Islet of Langerhans (tissue), 1 donor: ENCODE results near the gene LCN1.

Experiments
- FAIRE-seq: peaks from one replicate; lab custom pipeline; 2011; peaks lifted over from hg19 to GRCh38; lab: Jason Lieb, UNC

Gene LCN1

DNA sequence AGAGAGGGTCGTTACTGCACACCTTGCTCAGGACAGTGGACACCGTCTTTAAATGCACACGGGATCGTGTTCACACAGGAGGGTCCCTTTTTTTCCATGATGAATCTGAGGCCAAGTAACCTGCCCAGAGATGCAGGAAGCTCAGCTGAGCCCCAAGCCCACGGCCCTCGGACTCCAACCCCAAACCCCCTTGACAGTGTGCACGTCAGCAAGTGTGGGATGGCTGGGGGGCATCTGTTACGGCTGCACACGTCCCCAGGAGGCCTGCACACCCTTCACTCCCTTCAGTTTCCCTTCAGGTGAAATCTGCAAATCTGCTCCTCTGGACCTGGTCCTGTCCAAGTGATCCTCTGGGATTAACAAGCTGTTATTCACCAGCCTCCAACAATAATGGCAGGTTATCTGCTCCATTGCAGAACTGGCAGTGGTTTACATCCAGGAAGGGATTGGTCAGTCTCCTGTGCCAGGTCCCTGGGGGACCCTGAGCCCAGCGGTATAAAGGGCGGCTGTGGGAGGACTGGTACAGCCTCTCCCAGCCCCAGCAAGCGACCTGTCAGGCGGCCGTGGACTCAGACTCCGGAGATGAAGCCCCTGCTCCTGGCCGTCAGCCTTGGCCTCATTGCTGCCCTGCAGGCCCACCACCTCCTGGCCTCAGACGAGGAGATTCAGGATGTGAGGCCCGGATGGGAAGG lies at the start of gene LCN1:
Gene LCN1, plus strand, starts transcription at position 525 of the 692 bp plus-strand sequence. Its CDS starts 58 bp downstream, at position 583.
- FAIRE-seq: no peak

DNA sequence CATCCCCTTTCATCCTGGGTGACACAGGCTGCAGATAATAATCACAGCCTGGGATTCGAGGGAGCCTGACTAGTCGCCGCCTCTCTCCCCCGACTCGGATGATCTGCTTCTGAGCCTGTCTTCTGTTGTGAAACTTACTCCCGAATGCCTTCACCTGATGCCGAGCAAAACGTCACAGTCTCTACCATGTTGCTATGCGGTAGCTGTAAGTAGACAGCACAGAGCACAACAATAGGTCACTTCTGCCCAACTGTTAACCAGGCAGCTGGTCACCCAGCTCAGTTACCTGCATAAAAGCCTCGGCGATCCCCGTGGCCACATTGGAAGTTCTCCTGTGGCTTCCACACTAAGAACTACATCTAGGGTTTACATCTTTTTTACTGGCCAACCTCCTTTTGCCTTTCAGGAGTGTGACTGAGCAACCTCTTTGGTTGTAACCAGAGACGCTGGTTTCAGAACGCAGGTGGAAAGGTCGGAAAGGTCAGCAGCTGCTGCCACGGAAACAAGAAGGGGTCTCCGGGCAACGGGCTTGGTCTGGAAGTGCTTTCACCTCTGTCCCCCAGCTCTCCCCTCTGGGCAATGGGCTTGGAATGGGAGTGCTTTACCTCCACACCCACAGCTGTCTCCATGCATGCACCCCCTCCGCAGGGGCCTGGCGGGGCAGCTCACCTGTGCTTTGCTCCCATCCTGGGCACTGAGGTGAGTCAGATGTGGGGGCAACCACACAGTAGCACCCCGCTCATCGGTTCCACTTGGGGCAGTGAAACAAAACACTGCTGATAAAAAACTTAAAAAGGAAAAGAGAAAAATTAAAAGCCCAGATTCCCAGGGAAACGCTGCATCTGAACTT lies 49.2 kb upstream of the LCN1 start:
- no peak for FAIRE-seq

DNA sequence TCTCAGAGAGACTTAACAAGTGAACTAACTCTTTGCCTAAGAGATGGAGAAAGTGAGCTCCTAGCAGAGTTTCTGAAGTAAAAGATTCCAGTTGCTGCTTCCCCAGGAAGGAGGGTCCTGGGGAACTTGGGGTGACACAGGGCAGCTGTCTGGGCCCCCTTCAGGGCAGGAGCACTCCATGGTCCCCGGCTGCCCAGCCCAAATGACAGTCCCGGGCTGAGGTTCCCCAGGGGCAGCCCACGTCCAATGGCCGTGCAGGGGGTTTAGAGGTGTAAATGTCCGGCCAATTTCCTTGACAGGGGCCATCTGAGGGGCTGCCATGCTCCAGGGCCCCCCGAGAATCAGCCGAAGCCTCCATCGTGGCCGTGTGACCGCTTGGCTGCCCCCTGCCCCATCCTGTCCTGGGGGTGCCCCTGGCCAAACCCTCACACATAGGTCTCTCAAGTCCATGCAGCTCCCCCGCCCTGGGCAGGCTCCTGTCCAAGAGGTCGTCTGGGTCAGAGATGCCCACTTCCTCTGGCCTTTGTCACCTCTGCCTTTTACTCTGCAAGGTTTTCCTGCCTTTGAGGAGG lies 47.2 kb upstream of the LCN1 start:
- no peak for FAIRE-seq

DNA sequence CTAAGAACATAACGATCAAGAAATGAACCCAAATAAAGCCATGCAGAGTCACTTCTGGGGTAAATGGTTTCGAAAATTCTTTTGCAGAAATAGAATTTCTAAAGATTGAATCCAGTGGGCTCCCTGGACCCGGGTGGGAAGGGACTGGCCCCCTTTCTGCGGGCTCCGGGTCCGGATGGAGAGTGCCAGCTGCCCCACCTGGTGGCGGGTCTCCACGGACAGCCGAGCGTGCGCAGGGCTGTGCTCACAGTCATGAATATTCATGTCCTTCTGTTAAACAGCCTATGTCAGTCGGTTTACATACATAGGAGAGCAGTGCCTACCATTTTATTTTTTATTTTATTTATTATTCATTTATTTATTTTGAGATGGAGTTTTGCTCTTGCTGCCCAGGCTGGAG lies 46.3 kb upstream of the LCN1 start:
- no peak for FAIRE-seq

DNA sequence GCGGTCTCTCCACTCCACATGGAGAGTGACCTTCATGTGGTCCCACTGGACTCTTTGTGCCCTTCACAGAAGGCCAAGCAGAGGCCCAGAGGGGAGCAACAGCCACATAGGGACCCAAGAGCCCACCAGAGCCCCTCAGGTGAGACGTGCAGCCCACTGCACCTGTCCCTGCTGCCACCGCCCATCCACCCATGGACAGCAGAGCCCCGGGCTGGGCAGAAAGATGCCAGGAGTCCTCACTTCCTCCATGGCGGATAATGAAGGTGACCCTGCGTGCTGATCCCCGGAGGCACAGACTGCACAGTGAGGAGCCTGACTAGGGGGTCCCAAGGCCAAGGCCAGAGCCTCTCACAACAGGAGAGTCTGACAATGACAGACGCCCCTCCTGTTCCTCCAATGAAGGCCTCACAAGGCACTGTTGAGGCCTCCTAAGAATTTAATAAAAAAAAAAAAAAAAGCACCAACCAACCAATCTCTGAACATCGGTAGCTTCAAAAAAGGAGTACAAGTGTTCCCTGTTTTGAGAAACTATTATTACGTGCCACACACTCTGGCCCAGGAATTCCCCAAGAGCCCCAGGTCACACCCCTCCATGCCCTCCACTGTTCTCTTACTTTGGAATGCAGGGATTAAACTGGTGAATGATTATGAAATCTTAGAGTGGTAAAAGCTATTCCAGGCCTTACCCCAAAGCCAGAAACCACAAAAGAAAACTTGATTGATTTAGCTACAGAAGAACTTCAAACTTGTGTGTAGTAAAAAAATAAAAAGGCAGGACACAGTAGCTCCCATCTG lies 44.5 kb upstream of the LCN1 start:
- no peak for FAIRE-seq

DNA sequence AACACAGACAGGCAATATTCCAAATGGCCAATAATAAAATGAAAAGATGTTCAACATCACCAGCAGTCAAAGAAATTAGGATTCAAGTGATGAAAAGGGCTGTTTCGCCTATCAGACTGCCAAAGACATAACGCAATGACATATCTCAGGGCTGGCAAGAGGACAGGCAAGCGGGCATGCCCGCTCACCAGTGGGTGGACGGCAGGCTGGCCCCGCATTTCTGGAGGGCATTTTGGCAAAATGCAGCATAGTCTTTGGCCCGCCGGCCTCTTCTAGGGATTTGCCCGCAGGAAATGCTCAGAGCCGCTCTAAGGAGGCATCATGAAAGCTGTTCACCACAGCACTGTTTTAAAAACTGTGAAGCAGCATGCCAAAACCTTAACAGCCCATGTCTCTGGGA lies 43.0 kb upstream of the LCN1 start:
- FAIRE-seq: no peak

DNA sequence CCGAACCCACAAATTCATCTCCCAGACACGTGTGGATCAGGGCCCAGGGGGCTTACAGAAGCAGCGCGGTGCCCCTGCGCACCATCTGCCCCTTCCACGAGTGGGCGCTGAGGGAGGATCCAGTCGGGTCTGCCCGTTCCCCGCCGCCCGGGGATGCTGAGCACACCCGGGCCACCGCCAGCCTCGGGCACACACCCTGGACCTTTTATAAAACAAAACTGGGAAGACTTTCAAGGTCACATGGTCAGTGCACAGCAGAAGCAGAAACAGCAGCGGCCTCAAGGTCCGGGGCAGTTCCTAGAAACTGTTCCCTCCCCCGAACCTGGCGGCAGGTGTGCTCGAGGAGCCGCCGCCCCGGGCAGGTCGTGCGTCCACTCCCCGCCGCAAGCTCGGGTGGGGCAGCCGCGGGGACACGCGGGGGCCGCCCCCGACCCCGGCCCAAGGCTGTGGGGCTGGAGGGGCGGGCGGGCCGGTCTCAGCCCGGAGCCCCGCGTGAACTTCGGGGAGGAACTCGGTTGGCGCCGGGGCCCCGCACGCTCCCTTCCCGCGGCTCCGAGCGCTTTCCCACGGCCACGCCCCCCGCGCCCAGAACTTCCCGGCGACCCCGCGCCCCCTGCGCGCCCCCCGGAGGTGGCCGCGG lies 42.3 kb upstream of the LCN1 start:
- no peak for FAIRE-seq

DNA sequence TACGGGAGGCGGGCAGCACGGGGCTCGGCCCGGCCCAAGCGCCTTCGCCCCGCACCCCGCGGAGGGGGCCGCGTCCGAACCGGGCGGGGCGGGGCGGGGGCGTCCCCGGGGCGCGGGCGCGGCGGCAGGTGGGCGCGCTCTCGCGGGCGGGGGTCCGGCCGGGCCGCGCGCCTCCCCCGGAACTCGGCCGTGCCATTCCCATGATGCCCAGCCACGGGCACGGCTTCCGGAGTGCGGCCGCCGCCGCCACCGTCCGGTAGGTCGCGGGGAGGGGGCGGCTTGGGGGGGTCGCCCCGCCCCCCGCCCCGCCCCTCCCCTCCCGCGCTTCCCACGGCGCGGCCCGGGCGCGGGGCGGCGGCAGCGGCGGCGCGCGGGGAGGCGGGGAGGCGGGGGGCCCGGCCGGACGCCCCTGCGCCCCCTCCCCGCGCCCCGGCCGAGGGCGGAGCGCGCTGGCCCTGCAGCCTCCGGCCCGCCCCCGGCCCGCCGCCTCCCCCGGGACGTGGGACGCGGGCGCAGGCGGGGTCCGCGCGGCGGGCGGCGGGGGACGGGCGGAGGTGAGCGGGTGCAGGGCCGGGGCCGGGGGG lies 41.7 kb upstream of the LCN1 start, which contains the start of gene PPP1R26:
Gene PPP1R26, plus strand, starts transcription at position 314 of the 584 bp plus-strand sequence. CDS start 4,729 bp downstream, outside the sequence.
- FAIRE-seq: no peak

DNA sequence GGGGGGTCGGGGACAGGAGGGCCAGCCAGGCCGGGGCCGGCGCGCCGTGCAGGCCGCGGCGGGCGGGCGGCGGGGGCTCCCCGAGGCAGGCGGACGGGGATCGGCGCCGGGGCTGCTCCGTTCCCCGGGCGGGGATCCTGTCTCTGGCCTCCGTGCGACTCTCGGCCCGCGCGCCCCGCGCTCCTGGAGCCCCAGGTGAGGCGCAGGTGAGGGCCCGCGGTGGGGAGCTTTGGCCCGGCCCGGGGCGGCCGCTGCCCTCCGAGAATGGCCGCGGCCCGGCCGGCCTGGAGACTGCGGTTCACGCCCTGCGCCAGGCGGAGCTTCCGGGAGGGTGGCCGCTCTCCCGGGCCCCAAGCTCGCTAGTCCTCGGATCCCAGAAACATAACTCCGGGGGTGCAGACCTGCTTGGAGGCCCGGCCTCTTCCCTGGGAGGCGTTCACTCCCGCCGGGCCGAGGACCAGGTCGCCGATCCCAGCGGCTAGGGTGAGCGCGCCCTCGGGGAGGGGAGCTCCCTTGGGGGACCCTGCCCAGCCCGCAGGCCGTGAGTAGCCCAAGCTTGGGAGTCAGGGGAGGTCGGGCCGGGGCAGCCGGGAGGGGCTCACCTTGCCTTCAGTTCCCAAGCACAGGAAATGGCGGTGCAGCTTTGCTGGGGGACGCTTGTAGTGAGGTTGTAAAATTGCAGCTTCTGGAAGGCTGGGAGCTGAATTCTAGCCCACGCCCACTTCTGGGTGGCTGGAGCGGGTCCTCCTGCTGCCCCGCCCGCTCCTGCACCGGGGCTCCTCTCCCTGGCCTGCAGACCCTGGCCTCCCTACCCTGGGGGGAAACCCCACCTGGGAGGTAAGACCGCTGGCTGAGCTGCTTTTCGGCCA lies 40.9 kb upstream of the LCN1 start:
- FAIRE-seq: no peak

DNA sequence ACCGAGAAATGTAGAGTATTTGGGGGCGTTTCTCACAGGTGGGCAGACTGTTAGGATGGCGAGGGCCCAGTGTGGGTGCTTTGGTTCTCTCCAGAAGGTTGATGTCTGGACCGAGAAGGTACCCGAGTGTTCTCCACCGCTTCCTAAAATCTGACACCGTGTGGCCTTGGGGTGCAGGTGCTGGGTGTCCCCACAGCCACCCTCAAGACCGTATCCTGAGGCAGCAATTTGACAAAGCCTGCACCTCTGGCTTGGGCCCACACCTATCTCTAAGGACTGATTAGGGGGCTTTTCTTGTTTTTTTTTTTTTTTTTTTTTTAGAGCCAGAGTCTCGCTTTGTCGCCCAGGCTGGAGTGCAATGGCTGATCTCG lies 40.3 kb upstream of the LCN1 start:
- FAIRE-seq: no peak

DNA sequence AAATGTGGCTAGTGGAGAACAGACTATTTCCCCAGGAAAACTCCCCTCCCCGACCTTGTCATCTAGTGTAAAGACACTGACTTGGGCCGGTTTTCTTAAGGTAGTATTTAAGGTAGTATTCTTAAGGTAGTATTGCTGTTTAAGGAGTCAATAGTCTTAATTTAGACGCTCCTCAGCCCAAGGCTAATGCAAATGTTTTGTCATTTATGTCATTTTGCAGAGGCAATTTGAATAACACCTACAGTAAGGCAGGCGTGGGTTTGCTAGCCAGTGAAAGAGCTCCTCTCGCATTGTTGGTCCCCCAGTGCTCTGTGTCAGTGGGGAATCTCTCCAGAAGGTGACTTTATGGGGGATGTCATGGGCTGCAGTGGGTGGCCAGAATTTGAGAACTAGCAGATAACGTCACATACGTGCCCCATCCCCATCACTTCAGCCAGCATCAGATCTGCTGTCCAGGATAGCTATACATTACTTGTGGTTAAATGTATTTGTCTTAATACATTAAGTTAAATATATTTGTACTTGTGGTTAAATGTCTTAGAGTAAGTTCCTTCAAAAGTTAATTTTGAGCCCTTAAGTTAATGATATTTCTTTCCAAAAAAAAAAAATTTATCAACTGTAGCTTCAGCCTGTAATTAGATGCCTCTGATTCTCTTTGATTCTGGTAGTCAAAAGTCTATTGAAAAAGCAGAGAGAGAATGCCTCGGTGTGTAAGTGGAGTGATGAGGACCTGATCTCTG lies 39.1 kb upstream of the LCN1 start:
- FAIRE-seq: no peak

DNA sequence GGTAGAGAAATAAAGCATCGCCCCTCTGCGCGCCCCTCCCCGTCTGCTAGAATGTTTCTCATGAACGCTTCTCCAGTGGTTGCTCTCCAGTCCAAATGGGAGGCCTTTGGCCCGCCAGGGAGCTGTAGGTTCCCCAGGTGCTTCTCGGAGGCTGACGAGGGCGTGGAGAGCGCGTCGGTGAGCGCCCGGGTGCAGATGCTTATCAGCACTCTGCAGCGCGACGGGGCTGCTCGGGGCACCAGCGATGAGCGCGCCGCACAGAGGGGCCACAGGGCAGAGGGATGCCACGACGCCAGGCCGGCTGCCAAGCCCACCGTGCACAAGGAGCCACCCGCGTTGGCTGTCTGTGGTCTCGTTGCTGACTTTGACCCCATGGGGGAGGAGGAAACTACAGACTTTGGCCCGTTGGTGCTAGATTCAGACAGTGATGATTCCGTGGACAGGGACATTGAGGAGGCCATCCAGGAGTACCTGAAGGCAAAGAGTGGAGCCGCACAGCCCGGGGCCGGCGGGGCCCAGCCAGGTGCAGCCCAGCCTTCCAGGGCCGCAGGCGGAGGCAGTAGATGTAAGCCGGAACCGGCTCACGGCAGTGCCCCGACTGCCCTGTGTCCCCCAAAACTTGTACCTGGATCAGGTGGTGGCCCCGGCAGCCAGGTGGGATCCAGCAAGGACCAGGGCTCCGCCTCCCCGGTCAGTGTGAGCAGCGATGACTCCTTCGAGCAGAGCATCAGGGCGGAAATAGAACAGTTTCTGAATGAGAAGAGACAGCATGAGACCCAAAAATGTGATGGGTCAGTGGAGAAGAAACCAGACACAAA lies 36.6 kb upstream of the LCN1 start:
- FAIRE-seq: no peak

DNA sequence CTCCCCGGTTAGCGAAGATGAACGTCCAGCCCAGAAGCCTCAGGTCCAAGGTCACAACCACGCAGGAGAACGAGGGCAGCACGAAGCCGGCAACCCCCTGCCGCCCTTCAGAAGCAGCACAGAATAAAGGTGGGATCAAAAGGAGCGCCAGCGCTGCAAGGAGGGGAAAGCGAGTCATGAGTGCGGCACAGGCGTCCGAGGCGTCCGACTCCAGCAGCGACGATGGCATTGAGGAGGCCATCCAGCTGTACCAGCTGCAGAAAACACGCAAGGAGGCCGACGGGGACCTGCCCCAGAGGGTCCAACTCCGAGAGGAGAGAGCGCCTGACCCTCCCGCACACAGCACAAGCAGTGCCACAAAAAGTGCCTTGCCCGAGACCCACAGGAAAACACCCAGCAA lies 35.9 kb upstream of the LCN1 start:
- no peak for FAIRE-seq

DNA sequence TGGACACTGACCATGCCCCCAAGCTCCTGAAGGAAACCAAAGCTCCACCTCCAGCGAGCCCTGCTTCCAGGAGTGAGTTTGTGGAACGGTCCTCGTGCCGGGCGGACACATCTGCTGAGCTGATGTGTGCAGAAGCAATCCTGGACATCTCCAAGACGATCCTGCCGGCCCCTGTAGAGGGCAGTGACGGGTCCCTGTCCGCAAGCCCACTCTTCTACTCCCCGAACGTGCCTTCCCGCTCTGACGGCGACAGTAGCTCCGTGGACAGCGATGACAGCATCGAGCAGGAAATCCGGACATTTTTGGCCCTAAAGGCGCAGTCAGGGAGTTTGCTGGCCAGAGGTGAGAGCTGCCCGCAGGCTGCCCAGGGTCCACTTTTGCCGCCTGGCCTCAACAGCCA lies 35.4 kb upstream of the LCN1 start:
- FAIRE-seq: no peak

DNA sequence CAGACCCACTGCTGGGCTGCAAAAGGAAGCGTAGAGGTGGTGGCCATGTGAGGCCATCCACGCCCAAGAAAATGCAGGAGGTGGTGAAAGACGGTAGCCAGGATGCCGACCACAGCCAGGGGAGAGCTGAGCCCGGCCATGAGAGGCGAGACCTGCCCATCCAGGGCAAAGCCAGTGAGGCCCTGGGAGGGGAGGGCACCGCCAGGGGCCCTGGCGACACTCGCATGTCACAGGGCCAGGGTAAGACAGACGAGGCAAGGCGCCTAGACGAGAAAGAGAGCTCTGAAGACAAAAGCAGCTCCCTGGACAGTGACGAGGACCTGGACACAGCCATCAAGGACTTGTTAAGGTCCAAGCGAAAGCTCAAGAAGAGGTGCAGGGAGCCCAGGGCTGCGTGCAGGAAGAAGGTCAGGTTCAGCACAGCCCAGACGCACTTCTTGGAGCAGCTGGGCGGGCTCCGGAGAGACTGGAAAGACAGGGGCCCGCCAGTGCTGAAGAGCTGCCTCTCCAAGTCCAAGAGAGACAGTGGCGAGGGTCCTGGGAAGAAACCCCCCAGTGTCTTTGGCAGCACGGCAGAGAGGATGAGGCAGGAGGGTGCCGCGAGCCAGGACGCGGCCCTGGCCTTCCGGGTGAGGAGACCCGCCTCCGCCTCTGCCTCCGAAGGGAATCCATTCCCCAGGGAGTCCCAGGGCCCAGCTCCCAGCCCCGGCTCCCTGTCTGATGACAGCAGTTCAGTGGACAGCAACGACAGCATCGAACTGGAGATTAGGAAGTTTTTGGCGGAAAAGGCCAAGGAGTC lies 34.8 kb upstream of the LCN1 start:
- FAIRE-seq: no peak

DNA sequence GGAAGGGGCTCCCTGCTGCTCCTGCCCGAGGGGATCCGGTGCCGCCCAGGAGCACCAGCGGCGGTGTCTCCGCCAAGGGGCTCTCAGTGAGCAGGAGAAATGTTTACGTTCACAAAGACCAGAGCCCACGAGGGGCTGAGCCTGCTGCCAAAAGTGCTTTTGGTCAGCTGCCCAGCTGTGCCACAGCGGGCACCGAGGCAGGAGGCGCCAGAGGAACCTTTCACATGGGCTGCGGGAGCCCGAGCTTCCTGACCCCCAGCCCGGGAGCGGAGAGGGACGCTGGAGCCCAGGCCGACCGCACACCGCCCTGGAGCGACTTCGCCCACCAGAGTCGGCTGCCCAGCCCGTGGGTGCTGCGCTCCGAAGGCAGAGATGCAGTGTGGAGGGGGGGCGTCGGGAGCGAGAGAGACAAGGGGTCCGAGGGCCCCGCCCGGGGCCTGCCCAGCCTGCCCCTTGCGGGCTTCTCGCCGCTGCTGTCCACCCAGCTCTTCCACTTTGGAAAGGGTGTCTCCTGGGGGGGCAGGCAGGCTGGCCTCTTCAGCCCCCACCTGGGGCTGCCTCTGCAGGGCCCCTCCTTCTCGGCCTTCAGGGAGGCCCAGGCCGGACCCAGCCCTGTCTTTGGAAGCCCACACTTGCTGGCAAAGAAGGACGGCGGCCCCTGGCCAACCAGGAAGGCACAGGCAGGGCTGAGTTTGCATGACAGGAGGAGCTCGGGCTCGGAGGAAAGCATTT lies 33.8 kb upstream of the LCN1 start:
- no peak for FAIRE-seq

DNA sequence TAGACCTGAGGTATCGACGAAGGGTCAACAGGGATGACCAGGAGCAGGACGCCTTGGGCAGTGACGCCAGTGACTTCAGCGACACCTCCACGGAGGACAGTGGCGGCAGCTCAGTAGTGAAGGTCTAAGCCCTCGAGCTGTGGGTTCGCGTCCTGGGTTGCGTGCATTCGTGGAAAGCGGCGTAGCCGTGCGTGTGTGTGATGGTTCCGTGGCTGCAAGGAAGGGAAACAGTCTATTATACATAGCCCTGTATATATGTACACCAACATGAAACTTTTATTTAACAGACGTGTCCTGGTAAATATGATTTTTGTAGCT lies 33.3 kb upstream of the LCN1 start:
- no peak for FAIRE-seq

DNA sequence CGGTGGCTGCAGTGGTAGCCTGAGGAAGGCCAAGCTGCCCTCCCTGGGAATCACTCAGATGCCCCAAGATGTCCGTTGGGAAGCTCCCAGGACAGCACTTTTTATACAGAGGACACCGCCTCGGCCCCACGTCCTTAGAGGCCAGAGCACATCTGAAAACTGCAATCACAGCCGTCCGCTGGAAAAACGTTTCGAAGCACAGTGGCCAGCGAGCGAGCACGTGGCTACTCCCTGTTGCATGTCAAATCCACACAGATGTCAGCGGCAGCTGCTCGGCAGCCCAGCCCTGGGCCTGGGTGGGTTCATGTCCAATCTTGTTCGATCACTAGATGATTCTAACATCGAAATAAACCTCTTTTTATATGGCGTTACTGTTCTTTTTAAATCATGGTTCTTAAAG lies 32.7 kb upstream of the LCN1 start:
- no peak for FAIRE-seq
